Ovary (tissue), 3 donors: Measurements from ENCODE around the gene EEF1E1.

Experiments used
- CTCF ChIP-seq, 3 donors: fragments of 450-650 bp in 2 of 3; fragments of 200-600 bp in 1 of 3; IDR thresholded peaks; one replicate each; pipeline versions ENCODE4 v1.5.1 to v1.8.0; 2016 to 2022; ENCODE audit warnings: antibody characterized with exemption in 3 of 3, mild to moderate bottlenecking in 1 of 3
- EP300 ChIP-seq: sonication (generic); formaldehyde crosslinking; IDR thresholded peaks from one replicate; pipeline ENCODE4 v1.6.1; 2017; ENCODE audit warnings: antibody characterized with exemption
- POLR2A ChIP-seq: fragments of 450-650 bp; IDR thresholded peaks from one replicate; pipeline ENCODE4 v1.6.1; 2017; ENCODE audit warnings: antibody characterized with exemption, mild to moderate bottlenecking, moderate library complexity
- donor health status: DM: no; HTN: no; CAD: no.

DNA sequence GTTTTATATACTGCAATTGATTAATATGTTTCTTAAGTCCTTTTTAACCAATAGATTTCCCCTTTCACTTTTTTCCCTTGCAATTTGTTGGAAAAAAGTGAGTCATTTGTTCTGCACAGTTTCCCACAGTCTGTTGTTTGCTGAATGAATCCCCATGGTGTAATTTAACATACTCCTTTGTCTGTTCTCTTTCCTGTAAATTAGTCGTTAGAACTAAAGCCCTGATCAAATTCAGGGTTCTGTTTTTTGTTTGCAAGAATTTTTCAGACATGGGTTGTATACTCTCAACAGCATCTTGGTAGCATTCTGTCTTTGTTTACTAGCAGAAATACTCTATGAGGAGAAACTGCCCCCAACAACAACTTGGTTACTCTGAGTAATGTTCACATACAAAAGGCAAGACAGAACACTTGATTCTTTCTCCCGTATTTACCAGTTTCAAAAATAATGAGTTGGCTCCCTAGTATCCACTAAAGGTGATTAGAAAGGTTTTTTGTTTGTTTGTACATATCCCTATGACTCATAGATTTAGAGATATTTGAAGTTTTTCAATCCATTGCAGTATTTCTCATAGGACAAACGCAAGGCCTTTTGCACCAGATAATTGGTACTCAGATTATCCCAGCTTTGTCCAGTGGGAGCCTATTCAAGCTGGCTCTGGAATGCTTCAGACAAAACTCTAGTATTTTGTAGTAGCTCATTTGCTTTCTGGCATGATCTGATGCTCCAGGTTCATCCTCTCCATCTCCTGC lies 54.6 kb downstream of the EEF1E1 start:
- TF ChIP-seq POLR2A (no peak), CTCF (IDR thresholded peaks at IDR 0.05) (no peak), EP300 (no peak)
